Lower lobe of right lung (tissue), 2 donors: ENCODE data around the gene SLAMF8. TPM values are rescaled to one million over a fixed set of nuclear protein-coding genes. Genes with fewer than 3 reads are reported as not detected.
A peak's percentile ranks its signal among the peaks of the same experiment; 100 is the strongest.

Source experiments
- ATAC-seq, 2 donors: fragments of 200-7000 bp; cut with Tn5 transposase; one replicate each; pipeline ENCODE4 v1.9.1; 2020 to 2022; ENCODE audit warnings: mild to moderate bottlenecking in 2 of 2, moderate library complexity in 2 of 2
- DNase-seq: peaks from one replicate; pipeline ENCODE4 v3.0.0-alpha.2; 2020
- H3K27ac ChIP-seq: fragments of 200-600 bp; one replicate; pipeline ENCODE4 v1.8.0; 2022
- H3K27me3 ChIP-seq: fragments of 200-600 bp; one replicate; pipeline ENCODE4 v1.8.0; 2022; ENCODE audit warnings: low read depth
- H3K36me3 ChIP-seq: fragments of 200-600 bp; one replicate; pipeline ENCODE4 v1.8.0; 2022; ENCODE audit warnings: mild to moderate bottlenecking
- H3K4me1 ChIP-seq: fragments of 200-600 bp; one replicate; pipeline ENCODE4 v1.8.0; 2022
- H3K4me3 ChIP-seq: fragments of 200-600 bp; one replicate; pipeline ENCODE4 v1.8.0; 2022; ENCODE audit warnings: mild to moderate bottlenecking
- H3K9me3 ChIP-seq: fragments of 200-600 bp; one replicate; pipeline ENCODE4 v1.8.0; 2022
- CTCF ChIP-seq: fragments of 200-600 bp; IDR thresholded peaks from one replicate; pipeline ENCODE4 v1.8.0; 2022; ENCODE audit warnings: antibody characterized with exemption, mild to moderate bottlenecking
- intact Hi-C: fragments of 100-400 bp; cut with DNase I; formaldehyde crosslinking; loops from one replicate; pipeline ENCODE4 v1.11.0; 2022
- total RNA-seq: library from RNA; stranded (reverse); fragmentation: NEBNext Ultra II Directional; extraction: Animal tissue kit (Norgen Biotek cat#: 25700); gene quantifications from one replicate; pipeline ENCODE4 v1.2.1, GENCODE V29; 2021
- donor health status: DM: no; HTN: yes; CAD: no; lungs with severe emphysema.

SLAMF8 gene
- total RNA-seq, 1 donor from 2014 or later = 51.2 TPM

- H3K27me3 ChIP-seq = no peaks in the 10 kb centered on the region
- TF ChIP-seq CTCF = peak; percentile 25
- ATAC-seq (peak; percentile 97 to 98), DNase-seq (peak; percentile 93)
- no peaks in the 10 kb centered on the region for H3K9me3 ChIP-seq
- intact Hi-C loops = no loop called here
- peak overlapping the region; percentile 77 for H3K4me3 ChIP-seq
- H3K27ac ChIP-seq = peak overlapping the region; percentile 97
- H3K4me1 ChIP-seq = peaks cover 25% of the 10 kb centered on the region
- no peaks in the 10 kb centered on the region for H3K36me3 ChIP-seq
These were observed 28.1 kb downstream of the SLAMF8 start for GRCh38 chr1:159854693-159855192.

GRCh38 chr1:159855709-159856108 is 29.0 kb downstream of the SLAMF8 start:
- intact Hi-C loops = no loop called here
- no peak for ATAC-seq
- no peak overlapping the region for H3K4me3 ChIP-seq
- no peaks in the 10 kb centered on the region for H3K36me3 ChIP-seq
- H3K9me3 ChIP-seq = no peaks in the 10 kb centered on the region
- H3K27ac ChIP-seq = peak overlapping the region; percentile 97
- H3K4me1 ChIP-seq = peaks cover 20% of the 10 kb centered on the region
- TF ChIP-seq CTCF = no peak
- H3K27me3 ChIP-seq = no peaks in the 10 kb centered on the region
- DNase-seq = no peak

- DNase-seq (no peak), ATAC-seq (no peak)
- TF ChIP-seq CTCF = no peak
- no peak overlapping the region for H3K4me3 ChIP-seq
- intact Hi-C loops = no loop called here
- H3K27me3 ChIP-seq = no peaks in the 10 kb centered on the region
- no peak overlapping the region for H3K27ac ChIP-seq
- H3K36me3 ChIP-seq = no peaks in the 10 kb centered on the region
- peaks cover 20% of the 10 kb centered on the region for H3K4me1 ChIP-seq
- H3K9me3 ChIP-seq = no peaks in the 10 kb centered on the region
These were observed 29.9 kb downstream of the SLAMF8 start for GRCh38 chr1:159856576-159856975.

GRCh38 chr1:159857889-159858288 is 31.2 kb downstream of the SLAMF8 start:
- Histone ChIP-seq H3K27ac (no peak overlapping the region), H3K4me1 (peaks cover 20% of the 10 kb centered on the region), H3K27me3 (no peaks in the 10 kb centered on the region), H3K4me3 (no peak overlapping the region), H3K36me3 (no peaks in the 10 kb centered on the region), H3K9me3 (no peaks in the 10 kb centered on the region)
- ATAC-seq (no peak), DNase-seq (no peak)
- intact Hi-C loops = no loop called here
- no peak for TF ChIP-seq CTCF

- H3K27me3 ChIP-seq = no peaks in the 10 kb centered on the region
- no peak for TF ChIP-seq CTCF
- peaks cover 6% of the 10 kb centered on the region for H3K4me1 ChIP-seq
- H3K4me3 ChIP-seq = no peak overlapping the region
- intact Hi-C loops = no loop called here
- DNase-seq = no peak
- H3K36me3 ChIP-seq = no peaks in the 10 kb centered on the region
- no peaks in the 10 kb centered on the region for H3K9me3 ChIP-seq
- no peak overlapping the region for H3K27ac ChIP-seq
- no peak for ATAC-seq
These were observed 33.2 kb downstream of the SLAMF8 start for GRCh38 chr1:159859767-159860322.
